Measurements from ENCODE around the gene USF3.
"Not testable (repeated sequence)": the region's sequence is repeated elsewhere in the genome, so short reads cannot be mapped to it uniquely, and the experiment has no call there.

USF3 gene

DNA sequence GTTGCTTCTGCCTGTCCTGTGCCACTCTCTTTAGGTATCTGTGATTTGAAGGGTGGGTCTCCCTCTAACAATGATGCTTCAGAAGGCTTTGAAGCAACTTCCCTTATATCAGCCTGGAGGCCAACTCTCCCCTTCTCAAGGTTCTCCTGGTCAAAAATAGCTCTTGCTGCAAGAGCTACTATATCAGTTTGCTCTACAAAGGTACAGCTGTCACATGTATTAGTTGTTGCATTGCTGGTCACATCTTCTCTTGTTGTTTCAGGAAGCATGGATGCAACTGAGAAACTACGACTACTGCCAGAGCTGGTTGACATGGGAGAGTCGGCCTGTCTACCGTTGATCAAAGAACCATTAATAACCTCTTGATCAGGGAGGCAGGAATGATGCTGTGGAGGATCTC, 38.3 kb downstream of the USF3 start:
- Histone ChIP-seq H3K4me1 (ENCODE audit: control insufficient read depth, insufficient read depth, low read length) (no peaks in the 10 kb centered on the region), H3K27me3 (ENCODE audit: control insufficient read depth, insufficient read depth, low read length, poor library complexity, severe bottlenecking) (no peaks in the 10 kb centered on the region), H3K9me3 (ENCODE audit: control insufficient read depth, low read length) (no peaks in the 10 kb centered on the region), H3K36me3 (ENCODE audit: control insufficient read depth, insufficient read depth, low read length) (peaks cover 2% of the 10 kb centered on the region), H3K27ac (ENCODE audit: insufficient read depth, low read depth, low read length, poor library complexity, severe bottlenecking) (no peak overlapping the region), H3K4me3 (ENCODE audit: insufficient read depth, low read depth, low read length) (no peak overlapping the region)
- 94 to 98% methylated on average over 3 of the region's 3 CpGs for WGBS, 2 experiments

DNA sequence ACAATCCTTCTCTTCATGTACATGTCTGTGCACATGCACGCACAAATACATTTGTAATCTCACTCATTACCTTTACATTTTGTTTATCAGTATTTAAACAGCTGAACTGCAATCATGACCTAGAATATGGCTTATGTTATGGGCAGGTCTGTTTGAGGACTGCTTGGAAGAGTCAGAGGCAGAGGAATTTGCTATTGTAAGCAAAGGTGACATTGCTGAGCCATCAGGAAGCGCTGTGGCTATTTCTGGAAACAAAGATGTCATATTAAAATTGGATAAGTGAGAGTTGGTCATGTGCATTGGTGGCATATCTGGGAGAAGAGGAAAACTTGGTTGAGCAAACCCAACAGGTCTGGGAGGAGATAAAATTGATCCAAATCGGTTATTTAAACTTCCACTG, 41.6 kb downstream of the USF3 start:
- Histone ChIP-seq H3K4me1 (ENCODE audit: control insufficient read depth, insufficient read depth, low read length) (no peaks in the 10 kb centered on the region), H3K27ac (ENCODE audit: insufficient read depth, low read depth, low read length, poor library complexity, severe bottlenecking) (no peak overlapping the region), H3K36me3 (ENCODE audit: control insufficient read depth, insufficient read depth, low read length) (peaks cover 2% of the 10 kb centered on the region), H3K27me3 (ENCODE audit: control insufficient read depth, insufficient read depth, low read length, poor library complexity, severe bottlenecking) (no peaks in the 10 kb centered on the region), H3K4me3 (ENCODE audit: insufficient read depth, low read depth, low read length) (no peak overlapping the region), H3K9me3 (ENCODE audit: control insufficient read depth, low read length) (no peaks in the 10 kb centered on the region)
- 93 to 97% methylated on average over 3 of the region's 3 CpGs for WGBS, 2 experiments

DNA sequence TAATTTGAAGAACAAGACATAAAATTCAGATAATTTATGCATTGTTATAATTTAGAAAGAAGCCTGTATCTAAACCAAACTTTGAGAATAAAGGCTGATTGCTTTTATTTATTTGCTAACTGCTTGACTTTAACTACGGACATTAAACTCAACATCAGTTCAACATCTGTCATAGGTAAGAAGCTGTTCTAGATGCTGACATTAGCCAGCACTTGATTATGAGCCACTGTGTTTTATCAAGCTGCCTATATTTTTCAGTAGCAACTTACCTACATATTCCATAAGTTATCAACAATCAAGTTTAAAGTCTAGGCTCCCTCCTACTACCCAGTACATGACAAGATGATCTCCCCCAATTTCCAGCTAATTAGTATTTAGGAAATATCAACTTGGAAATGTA, 42.1 kb downstream of the USF3 start:
- Histone ChIP-seq H3K9me3 (ENCODE audit: control insufficient read depth, low read length) (no peaks in the 10 kb centered on the region), H3K36me3 (ENCODE audit: control insufficient read depth, insufficient read depth, low read length) (peaks cover 2% of the 10 kb centered on the region), H3K27ac (ENCODE audit: insufficient read depth, low read depth, low read length, poor library complexity, severe bottlenecking) (no peak overlapping the region), H3K4me1 (ENCODE audit: control insufficient read depth, insufficient read depth, low read length) (no peaks in the 10 kb centered on the region), H3K27me3 (ENCODE audit: control insufficient read depth, insufficient read depth, low read length, poor library complexity, severe bottlenecking) (no peaks in the 10 kb centered on the region), H3K4me3 (ENCODE audit: insufficient read depth, low read depth, low read length) (no peak overlapping the region)
- WGBS, 2 experiments = 71 to 87% methylated on average over 1 of the region's 1 CpG

DNA sequence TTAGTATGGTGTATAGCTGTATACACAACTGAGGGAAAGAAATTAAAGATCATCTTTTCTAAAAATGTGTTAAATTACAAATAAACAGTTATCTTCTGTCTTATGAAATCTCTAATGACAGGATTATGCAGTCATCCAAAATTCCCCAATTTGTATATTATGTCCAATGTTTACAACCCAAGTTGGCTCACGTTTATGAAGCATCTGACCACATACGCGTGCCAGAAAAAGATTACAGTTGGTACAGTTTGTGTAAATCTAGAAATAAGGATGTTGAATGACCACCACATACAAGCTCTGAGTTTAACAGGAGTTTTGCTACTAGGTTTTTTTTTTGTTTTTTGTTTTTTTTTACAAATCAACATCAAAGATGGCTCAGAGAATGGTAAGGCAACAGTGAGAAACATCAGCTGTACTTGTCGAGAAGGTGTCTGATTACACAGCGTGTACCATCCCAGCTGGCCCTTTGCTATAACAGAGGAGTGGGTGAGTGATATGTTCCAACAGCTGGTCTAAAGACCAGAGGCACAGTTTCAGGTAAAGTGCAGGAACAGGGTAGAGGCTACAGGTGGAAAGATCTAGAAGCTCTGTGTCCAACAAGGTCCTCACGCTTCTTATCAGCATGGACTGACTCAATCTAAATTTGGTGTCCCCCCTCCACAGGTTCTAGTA, 47.1 kb downstream of the USF3 start:
- no peak overlapping the region for H3K4me3 ChIP-seq (ENCODE audit: insufficient read depth, low read depth, low read length)
- no peaks in the 10 kb centered on the region for H3K9me3 ChIP-seq (ENCODE audit: control insufficient read depth, low read length)
- 97% methylated on average over 6 of the region's 6 CpGs for WGBS, 2 experiments
- no peak overlapping the region for H3K27ac ChIP-seq (ENCODE audit: insufficient read depth, low read depth, low read length, poor library complexity, severe bottlenecking)
- H3K36me3 ChIP-seq (ENCODE audit: control insufficient read depth, insufficient read depth, low read length) = no peaks in the 10 kb centered on the region
- H3K4me1 ChIP-seq (ENCODE audit: control insufficient read depth, insufficient read depth, low read length) = no peaks in the 10 kb centered on the region
- no peaks in the 10 kb centered on the region for H3K27me3 ChIP-seq (ENCODE audit: control insufficient read depth, insufficient read depth, low read length, poor library complexity, severe bottlenecking)

DNA sequence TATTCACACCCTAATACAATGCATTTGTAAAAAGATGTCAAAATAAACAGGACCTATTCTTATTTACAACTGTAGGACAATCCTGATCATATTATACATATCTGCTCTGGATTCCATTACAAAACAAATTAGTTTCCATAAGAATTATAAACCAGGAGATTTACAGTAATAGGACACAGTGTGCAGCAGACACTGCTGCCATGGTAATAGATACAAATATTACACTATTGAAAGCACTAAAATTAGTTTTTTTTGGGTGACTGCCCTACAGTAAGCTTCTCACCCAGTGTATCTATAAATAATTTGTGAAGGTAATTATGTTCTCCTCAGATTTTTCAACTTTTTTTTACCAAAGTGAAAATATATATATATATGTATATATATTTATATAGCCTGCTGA, 47.9 kb downstream of the USF3 start:
- Histone ChIP-seq H3K4me3 (ENCODE audit: insufficient read depth, low read depth, low read length) (no peak overlapping the region), H3K36me3 (ENCODE audit: control insufficient read depth, insufficient read depth, low read length) (no peaks in the 10 kb centered on the region), H3K4me1 (ENCODE audit: control insufficient read depth, insufficient read depth, low read length) (no peaks in the 10 kb centered on the region), H3K9me3 (ENCODE audit: control insufficient read depth, low read length) (no peaks in the 10 kb centered on the region), H3K27me3 (ENCODE audit: control insufficient read depth, insufficient read depth, low read length, poor library complexity, severe bottlenecking) (no peaks in the 10 kb centered on the region), H3K27ac (ENCODE audit: insufficient read depth, low read depth, low read length, poor library complexity, severe bottlenecking) (no peak overlapping the region)

DNA sequence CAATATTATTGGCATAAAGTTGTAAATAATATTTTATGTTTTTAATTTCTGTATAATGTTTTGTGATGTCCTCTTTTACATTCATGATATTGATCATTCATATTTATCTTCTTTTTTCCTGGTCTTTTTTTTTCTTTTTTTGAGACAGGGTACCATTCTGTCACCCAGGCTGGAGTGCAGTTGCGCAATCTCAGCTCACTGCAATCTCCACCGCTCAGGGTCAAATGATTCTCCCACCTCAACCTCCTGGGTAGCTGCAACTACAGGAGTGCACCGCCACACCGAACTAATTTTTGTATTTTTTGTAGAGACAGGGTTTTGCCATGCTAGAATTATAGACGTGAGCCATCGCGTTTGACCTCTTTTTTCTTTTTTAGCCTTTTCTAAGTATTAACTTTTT, 52.9 kb downstream of the USF3 start:
- H3K4me3 ChIP-seq (ENCODE audit: insufficient read depth, low read depth, low read length) = no peak overlapping the region
- H3K9me3 ChIP-seq (ENCODE audit: control insufficient read depth, low read length) = no peaks in the 10 kb centered on the region
- no peaks in the 10 kb centered on the region for H3K4me1 ChIP-seq (ENCODE audit: control insufficient read depth, insufficient read depth, low read length)
- 92 to 96% methylated on average over 7 of the region's 7 CpGs for WGBS, 2 experiments
- H3K27ac ChIP-seq (ENCODE audit: insufficient read depth, low read depth, low read length, poor library complexity, severe bottlenecking) = no peak overlapping the region
- H3K27me3 ChIP-seq (ENCODE audit: control insufficient read depth, insufficient read depth, low read length, poor library complexity, severe bottlenecking) = no peaks in the 10 kb centered on the region
- H3K36me3 ChIP-seq (ENCODE audit: control insufficient read depth, insufficient read depth, low read length) = no peaks in the 10 kb centered on the region

DNA sequence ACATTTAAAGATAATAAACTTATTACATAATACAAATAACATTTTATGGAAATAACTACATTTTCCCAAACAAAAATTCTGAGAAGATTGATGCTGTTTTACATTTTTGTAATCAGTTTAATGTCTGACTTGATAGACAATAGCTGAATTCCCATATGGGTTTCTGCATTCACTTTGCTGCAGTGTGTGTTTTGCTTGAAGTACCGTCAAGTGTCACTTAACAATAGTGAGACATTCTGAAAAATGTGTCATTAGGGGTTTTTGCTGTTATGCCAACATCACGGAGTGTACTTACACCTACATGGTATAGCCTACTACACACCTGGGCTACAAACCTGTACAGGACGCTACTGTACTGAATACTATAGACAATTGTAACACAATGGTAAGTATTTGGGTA, 57.5 kb downstream of the USF3 start:
- H3K36me3 ChIP-seq (ENCODE audit: control insufficient read depth, insufficient read depth, low read length) = no peaks in the 10 kb centered on the region
- no peaks in the 10 kb centered on the region for H3K4me1 ChIP-seq (ENCODE audit: control insufficient read depth, insufficient read depth, low read length)
- WGBS, 2 experiments = 90 to 100% methylated on average over 1 to 3 of the region's 3 CpGs
- no peaks in the 10 kb centered on the region for H3K27me3 ChIP-seq (ENCODE audit: control insufficient read depth, insufficient read depth, low read length, poor library complexity, severe bottlenecking)
- H3K4me3 ChIP-seq (ENCODE audit: insufficient read depth, low read depth, low read length) = no peak overlapping the region
- no peak overlapping the region for H3K27ac ChIP-seq (ENCODE audit: insufficient read depth, low read depth, low read length, poor library complexity, severe bottlenecking)
- no peaks in the 10 kb centered on the region for H3K9me3 ChIP-seq (ENCODE audit: control insufficient read depth, low read length)

DNA sequence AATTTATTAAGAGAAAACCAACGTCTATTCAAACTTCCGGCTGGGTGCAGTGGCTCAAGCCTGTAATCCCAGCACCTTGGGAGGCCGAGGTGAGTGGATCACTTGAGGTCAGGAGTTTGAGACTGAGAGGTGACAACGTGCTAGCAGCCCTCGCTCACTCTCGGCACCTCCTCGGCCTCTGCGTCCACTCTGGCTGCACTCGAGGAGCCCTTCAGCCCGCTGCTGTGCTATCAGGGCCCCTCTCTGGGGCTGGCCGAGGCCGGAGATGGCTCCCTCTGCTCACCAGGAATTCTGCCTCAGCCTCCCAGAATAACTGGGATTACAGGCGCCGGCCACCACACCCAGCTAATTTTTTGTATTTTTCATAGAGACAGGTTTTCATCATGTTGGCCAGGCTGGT, 58.7 kb downstream of the USF3 start:
- H3K27me3 ChIP-seq (ENCODE audit: control insufficient read depth, insufficient read depth, low read length, poor library complexity, severe bottlenecking) = no peaks in the 10 kb centered on the region
- no peaks in the 10 kb centered on the region for H3K9me3 ChIP-seq (ENCODE audit: control insufficient read depth, low read length)
- no peak overlapping the region for H3K4me3 ChIP-seq (ENCODE audit: insufficient read depth, low read depth, low read length)
- no peaks in the 10 kb centered on the region for H3K36me3 ChIP-seq (ENCODE audit: control insufficient read depth, insufficient read depth, low read length)
- 93 to 95% methylated on average over 14 of the region's 14 CpGs for whole genome bisulfite sequencing, 2 experiments
- H3K27ac ChIP-seq (ENCODE audit: insufficient read depth, low read depth, low read length, poor library complexity, severe bottlenecking) = no peak overlapping the region
- H3K4me1 ChIP-seq (ENCODE audit: control insufficient read depth, insufficient read depth, low read length) = no peaks in the 10 kb centered on the region

DNA sequence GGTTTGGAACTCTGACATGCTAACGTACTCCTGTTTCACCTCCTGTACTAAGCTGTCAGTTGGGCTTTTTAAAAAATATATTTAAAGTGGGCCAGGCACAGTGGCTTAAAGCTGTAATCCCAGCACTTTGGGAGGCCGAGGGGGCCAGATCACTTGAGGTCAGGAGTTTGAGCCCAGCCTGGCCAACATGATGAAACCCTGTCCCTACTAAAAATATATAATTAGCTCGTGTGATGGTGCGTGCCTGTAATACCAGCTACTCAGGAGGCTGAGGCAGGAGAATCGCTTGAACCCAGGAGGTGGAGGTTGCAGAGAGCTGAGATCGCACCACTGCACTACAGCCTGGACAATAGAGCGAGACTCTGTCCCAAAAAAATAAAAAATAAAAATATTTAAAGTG, 60.4 kb downstream of the USF3 start:
- H3K27me3 ChIP-seq (ENCODE audit: control insufficient read depth, insufficient read depth, low read length, poor library complexity, severe bottlenecking); H3K36me3 ChIP-seq (ENCODE audit: control insufficient read depth, insufficient read depth, low read length); H3K9me3 ChIP-seq (ENCODE audit: control insufficient read depth, low read length); H3K4me3 ChIP-seq (ENCODE audit: insufficient read depth, low read depth, low read length); H3K4me1 ChIP-seq (ENCODE audit: control insufficient read depth, insufficient read depth, low read length); H3K27ac ChIP-seq (ENCODE audit: insufficient read depth, low read depth, low read length, poor library complexity, severe bottlenecking): not testable (repeated sequence)
- 91 to 94% methylated on average over 6 to 7 of the region's 7 CpGs for WGBS, 2 experiments

DNA sequence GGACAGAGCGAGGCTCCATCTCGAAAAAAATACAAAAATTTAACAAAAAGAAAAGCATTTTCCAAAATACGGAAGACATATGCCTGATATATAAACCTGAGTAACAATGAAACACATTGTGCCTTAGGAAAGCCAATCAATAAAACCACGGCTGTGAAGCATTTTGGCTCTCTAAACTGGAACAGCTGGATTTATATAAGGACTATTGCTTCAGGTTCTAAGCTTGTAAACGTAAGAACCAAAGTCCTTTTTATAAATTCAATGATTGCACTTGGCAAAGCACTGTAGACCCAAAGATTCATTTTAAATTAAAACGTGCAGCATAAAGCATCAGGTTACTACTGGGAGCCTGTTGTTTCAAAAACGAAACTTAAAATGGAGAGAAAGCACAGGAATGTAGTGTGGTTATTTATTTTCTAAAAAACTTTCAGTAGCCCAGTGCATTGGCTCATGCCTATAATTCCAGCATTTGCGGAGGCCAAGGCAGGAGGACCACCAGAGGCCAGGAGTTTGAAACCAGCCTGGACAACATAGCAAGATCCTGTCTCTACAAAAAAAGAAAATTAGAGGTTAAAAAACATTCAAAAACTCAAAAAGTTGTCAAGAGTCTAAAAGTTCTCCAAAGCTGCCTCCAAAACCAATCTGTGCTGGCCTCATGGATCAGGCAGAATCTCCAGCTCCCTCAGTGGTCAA, 61.5 kb downstream of the USF3 start:
- WGBS, 2 experiments = 95 to 96% methylated on average over 8 of the region's 8 CpGs
- Histone ChIP-seq H3K4me3 (ENCODE audit: insufficient read depth, low read depth, low read length) (no peak overlapping the region), H3K9me3 (ENCODE audit: control insufficient read depth, low read length) (no peaks in the 10 kb centered on the region)

More for the DNA sequence above, 61.5 kb downstream of the USF3 start:
- H3K36me3 ChIP-seq (ENCODE audit: control insufficient read depth, insufficient read depth, low read length) = no peaks in the 10 kb centered on the region
- H3K27ac ChIP-seq (ENCODE audit: insufficient read depth, low read depth, low read length, poor library complexity, severe bottlenecking) = no peak overlapping the region
- H3K27me3 ChIP-seq (ENCODE audit: control insufficient read depth, insufficient read depth, low read length, poor library complexity, severe bottlenecking) = no peaks in the 10 kb centered on the region
- H3K4me1 ChIP-seq (ENCODE audit: control insufficient read depth, insufficient read depth, low read length) = no peaks in the 10 kb centered on the region
